GM21423 (cell line): Measurements from ENCODE around the gene CD72.

Experiments used
- ATAC-seq: cut with Tn5 transposase; IDR thresholded peaks from one replicate; pipeline ENCODE4 v1.9.1; 2021; ENCODE audit warnings: mild to moderate bottlenecking, moderate library complexity; ENCODE audit not compliant: unreplicated experiment

The CD72 gene

GRCh38 chr9:35560625-35561337 is 57.4 kb downstream of the CD72 start:
- no peak for ATAC-seq
